Uterus (tissue), 4 donors: ENCODE measurements around the gene EHMT1. TPM values are rescaled to one million over a fixed set of nuclear protein-coding genes. Genes with fewer than 3 reads are reported as not detected.
"Not testable (repeated sequence)": the region's sequence is repeated elsewhere in the genome, so short reads cannot be mapped to it uniquely, and the experiment has no call there.

Source experiments
- DNase-seq, 2 donors: peaks; one replicate each; pipeline ENCODE4 v3.0.0-alpha.2; 2019 to 2020
- H3K27ac ChIP-seq, 2 donors: fragments of 200-600 bp; sonication (generic); 1 replicate in 1 of 2; 2 replicates in 1 of 2; pipeline ENCODE4 v1.5.1; 2016 to 2018
- H3K27me3 ChIP-seq, 2 donors: fragments of 200-600 bp; sonication (generic); one replicate each; pipeline ENCODE4 v1.5.1; 2018 to 2019; ENCODE audit warnings: control low read depth in 1 of 2
- H3K36me3 ChIP-seq, 2 donors: fragments of 200-600 bp; sonication (generic); one replicate each; pipeline ENCODE4 v1.5.1; 2019; ENCODE audit warnings: control low read depth in 1 of 2
- H3K4me1 ChIP-seq, 2 donors: fragments of 200-600 bp; sonication (generic); one replicate each; pipeline ENCODE4 v1.5.1; 2018 to 2019; ENCODE audit warnings: control low read depth in 1 of 2
- H3K4me3 ChIP-seq, 2 donors: fragments of 200-600 bp; sonication (generic); 1 replicate in 1 of 2; 2 replicates in 1 of 2; pipeline ENCODE4 v1.5.1; 2018 to 2019; ENCODE audit warnings: mild to moderate bottlenecking in 1 of 2
- H3K9me3 ChIP-seq, 2 donors: fragments of 200-600 bp; sonication (generic); one replicate each; pipeline ENCODE4 v1.5.1; 2019; ENCODE audit warnings: control low read depth in 1 of 2
- POLR2A ChIP-seq, 2 donors: fragments of 450-650 bp; IDR thresholded peaks; one replicate each; pipeline ENCODE4 v1.6.1; 2016; ENCODE audit warnings: antibody characterized with exemption in 2 of 2, mild to moderate bottlenecking in 1 of 2, moderate library complexity in 1 of 2
- intact Hi-C: fragments of 100-400 bp; cut with DNase I; formaldehyde crosslinking; loops from one replicate; pipeline ENCODE4 v1.15.1; 2023; ENCODE audit warnings: low total_unique reads
- total RNA-seq, 4 donors: library from RNA; depleted of rRNA in 3 of 4; stranded (reverse); fragments of >200 nt in 3 of 4; gene quantifications; one replicate each; pipeline versions ENCODE4 v1.1.0 to v1.2.4, GENCODE V29; 2014 to 2023
- TF ChIP-seq, protein P1 (sequence below), 4 experiments: fragments of 200-600 bp in 2 of 4; fragments of 450-650 bp in 2 of 4; sonication (generic) in 2 of 4; IDR thresholded peaks; one replicate each; pipeline ENCODE4 v1.5.1; 2016 to 2019; ENCODE audit warnings: antibody characterized with exemption in 4 of 4, mild to moderate bottlenecking in 2 of 4, moderate library complexity in 1 of 4
- donor health status: DM: yes; HTN: yes; CAD: no.

EHMT1 gene
- total RNA-seq, 4 donors from 2014 or later: 32.6 to 109 (median 74.9) TPM

DNA sequence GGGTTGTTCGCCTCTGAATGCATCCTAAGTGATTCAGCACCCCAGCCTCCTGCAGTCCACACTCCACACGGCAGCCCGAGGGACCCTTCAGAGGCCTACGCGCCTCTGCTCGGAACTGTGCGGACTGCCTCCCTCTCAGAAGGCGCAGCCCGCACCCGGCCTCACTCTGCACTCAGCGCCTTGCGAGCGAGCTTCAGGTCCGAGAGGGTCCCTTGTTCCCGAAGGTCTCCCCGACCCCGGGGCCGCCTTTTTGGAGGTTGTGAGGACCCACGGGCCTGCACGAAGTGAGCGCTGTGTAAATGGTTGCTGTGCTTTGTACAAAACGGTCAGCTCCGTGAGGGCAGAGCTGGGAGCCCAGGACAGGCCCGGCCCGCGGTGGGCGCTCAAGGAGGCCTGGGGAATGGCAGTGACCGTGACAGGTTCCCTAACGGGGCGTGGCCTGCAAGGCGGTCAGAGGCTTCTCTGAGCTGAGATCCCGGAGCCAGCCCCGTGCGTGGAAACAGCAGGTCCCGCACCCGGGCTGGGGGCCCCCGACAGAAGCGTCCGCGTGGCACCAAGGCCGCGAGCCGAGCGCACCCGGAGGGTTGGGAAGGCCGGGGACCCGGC is 258.1 kb downstream of the EHMT1 start:
- intact Hi-C loops: no loop called here
- Histone ChIP-seq H3K27ac (no peak overlapping the region), H3K4me1 (peaks cover 0 to 8% of the 10 kb centered on the region in 2 donors), H3K9me3 (no peaks in the 10 kb centered on the region), H3K27me3 (peaks cover 0 to 10% of the 10 kb centered on the region in 2 donors), H3K4me3 (no peak overlapping the region), H3K36me3 (no peaks in the 10 kb centered on the region)
- DNase-seq: no peak
- TF ChIP-seq, protein P1, sequence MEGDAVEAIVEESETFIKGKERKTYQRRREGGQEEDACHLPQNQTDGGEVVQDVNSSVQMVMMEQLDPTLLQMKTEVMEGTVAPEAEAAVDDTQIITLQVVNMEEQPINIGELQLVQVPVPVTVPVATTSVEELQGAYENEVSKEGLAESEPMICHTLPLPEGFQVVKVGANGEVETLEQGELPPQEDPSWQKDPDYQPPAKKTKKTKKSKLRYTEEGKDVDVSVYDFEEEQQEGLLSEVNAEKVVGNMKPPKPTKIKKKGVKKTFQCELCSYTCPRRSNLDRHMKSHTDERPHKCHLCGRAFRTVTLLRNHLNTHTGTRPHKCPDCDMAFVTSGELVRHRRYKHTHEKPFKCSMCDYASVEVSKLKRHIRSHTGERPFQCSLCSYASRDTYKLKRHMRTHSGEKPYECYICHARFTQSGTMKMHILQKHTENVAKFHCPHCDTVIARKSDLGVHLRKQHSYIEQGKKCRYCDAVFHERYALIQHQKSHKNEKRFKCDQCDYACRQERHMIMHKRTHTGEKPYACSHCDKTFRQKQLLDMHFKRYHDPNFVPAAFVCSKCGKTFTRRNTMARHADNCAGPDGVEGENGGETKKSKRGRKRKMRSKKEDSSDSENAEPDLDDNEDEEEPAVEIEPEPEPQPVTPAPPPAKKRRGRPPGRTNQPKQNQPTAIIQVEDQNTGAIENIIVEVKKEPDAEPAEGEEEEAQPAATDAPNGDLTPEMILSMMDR (IDR thresholded peaks at IDR 0.05): no peak
- TF ChIP-seq POLR2A (IDR thresholded peaks at IDR 0.05): no peak

GRCh38 chr9:137877506-137878122 is 258.8 kb downstream of the EHMT1 start, which contains the start of gene CACNA1B:
CACNA1B (plus strand) TSS chr9:137877782; CDS start chr9:137877934, 152 bp downstream.
- H3K9me3 ChIP-seq, H3K27me3 ChIP-seq, H3K4me3 ChIP-seq, intact Hi-C loops, H3K36me3 ChIP-seq, DNase-seq, H3K4me1 ChIP-seq, H3K27ac ChIP-seq: not testable (repeated sequence)

DNA sequence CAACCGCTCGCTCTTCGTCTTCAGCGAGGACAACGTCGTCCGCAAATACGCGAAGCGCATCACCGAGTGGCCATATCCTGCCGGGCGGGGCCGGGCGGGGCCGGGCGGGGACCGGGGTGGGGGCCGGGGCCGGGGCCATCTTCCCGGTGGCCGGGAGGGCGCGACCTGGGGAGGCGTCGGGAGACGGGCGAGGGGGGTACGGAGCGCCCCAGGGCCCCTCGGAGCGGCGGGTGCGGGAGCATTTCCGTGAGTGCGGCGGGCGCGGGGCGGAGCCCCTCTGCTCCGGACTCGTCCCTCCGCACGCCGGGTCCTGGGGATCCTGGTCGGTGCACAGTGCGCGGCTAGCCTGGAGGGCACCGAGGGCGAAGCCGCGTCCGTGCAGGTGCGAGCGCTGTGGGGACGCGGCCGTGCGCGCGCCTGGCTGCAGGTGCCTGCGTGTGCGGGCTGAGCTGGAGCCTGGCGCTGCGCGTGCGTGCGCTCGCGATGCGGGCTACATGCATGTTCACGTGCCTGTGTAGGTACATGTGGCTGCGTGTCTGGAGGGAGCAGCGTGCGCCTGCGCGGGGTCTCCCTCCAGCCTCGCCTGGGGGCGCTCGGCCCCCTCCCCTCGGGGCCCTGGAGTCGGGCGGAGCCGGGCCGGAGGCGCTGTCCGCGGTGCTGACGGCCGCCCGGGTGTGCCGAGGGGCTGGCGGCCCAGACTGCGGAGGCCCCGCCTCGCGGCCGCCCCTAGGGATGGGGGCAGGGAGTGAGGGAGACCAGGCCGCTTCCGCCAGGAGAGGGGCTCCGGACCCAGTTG is 259.5 kb downstream of the EHMT1 start:
- H3K27me3 ChIP-seq: peaks cover 0 to 10% of the 10 kb centered on the region in 2 donors
- no peak overlapping the region for H3K27ac ChIP-seq
- H3K36me3 ChIP-seq: no peaks in the 10 kb centered on the region
- TF ChIP-seq, protein P1 (IDR thresholded peaks at IDR 0.05): no peak
- TF ChIP-seq POLR2A (IDR thresholded peaks at IDR 0.05): no peak
- intact Hi-C loops: no loop called here
- peaks cover 0 to 8% of the 10 kb centered on the region in 2 donors for H3K4me1 ChIP-seq
- H3K9me3 ChIP-seq: no peaks in the 10 kb centered on the region
- H3K4me3 ChIP-seq: no peak overlapping the region
- no peak for DNase-seq

DNA sequence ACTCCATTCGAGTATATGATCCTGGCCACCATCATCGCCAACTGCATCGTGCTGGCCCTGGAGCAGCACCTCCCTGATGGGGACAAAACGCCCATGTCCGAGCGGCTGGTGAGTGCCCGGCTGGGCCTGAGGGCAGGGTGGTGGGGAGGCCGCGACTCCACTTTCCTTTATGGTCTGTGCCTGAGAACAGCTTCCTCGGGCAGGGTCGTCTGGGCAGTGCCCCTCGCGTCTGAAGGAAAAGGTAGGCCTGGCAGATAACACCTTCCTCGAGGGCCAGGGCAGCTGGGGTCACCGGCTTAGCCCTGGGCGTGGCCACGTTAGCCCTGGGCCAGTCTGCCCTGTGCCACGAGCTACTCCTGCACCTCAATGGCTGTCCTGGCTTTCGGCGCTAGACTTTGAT is 260.2 kb downstream of the EHMT1 start:
- Histone ChIP-seq H3K27me3 (peaks cover 0 to 10% of the 10 kb centered on the region in 2 donors), H3K9me3 (no peaks in the 10 kb centered on the region), H3K36me3 (no peaks in the 10 kb centered on the region), H3K4me3 (no peak overlapping the region), H3K27ac (no peak overlapping the region), H3K4me1 (peaks cover 0 to 8% of the 10 kb centered on the region in 2 donors)
- intact Hi-C loops: no loop called here
- TF ChIP-seq POLR2A (IDR thresholded peaks at IDR 0.05): no peak
- TF ChIP-seq, protein P1 (IDR thresholded peaks at IDR 0.05): no peak
- no peak for DNase-seq

DNA sequence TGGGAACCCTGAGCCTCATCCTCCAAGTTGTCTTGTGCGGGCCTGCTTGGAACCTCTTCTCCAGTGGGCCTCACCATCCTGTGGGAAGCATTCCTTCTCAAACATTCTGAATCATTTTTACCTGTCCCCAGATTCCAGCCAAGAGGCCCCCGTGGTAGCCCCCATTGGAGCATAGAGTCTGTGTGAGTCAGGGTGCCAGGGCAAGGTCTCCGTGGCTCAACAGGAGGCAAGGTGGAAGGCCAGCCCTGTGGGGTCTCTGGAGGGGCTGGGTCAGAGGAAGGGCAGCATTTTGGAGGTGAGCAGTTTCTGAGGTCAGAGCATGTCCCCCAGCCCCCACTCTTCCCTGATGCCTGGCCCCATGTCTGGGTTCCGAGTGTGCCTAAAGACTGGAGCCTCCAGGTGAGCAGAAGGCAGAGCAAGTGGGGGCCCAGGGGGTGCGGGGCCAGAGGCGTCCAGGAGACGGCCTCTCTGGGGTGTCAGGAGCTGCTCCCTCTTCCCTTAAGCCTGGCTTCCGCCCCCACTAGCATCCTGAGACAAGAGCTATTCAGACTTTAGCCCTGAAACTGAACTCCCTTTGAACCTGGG is 260.9 kb downstream of the EHMT1 start:
- Histone ChIP-seq H3K27me3 (peaks cover 0 to 10% of the 10 kb centered on the region in 2 donors), H3K4me1 (peaks cover 0 to 8% of the 10 kb centered on the region in 2 donors), H3K4me3 (no peak overlapping the region), H3K36me3 (no peaks in the 10 kb centered on the region), H3K27ac (no peak overlapping the region), H3K9me3 (no peaks in the 10 kb centered on the region)
- TF ChIP-seq, protein P1 (IDR thresholded peaks at IDR 0.05): no peak
- no peak for TF ChIP-seq POLR2A (IDR thresholded peaks at IDR 0.05)
- no peak for DNase-seq
- intact Hi-C loops: no loop called here
